BE2C (cell line): ENCODE measurements around the gene OPHN1.

ENCODE experiments used
- DNase-seq: peaks from one replicate; pipeline ENCODE4 v3.0.0-alpha.2; 2020
- H3K27me3 ChIP-seq: fragments of 250-450 bp; sonication (Bioruptor Pico); 2 replicates; pipeline ENCODE4 v1.5.1; 2020; ENCODE audit warnings: mild to moderate bottlenecking
- H3K36me3 ChIP-seq: fragments of 250-450 bp; sonication (Bioruptor Pico); 2 replicates; pipeline ENCODE4 v1.5.1; 2020; ENCODE audit warnings: mild to moderate bottlenecking
- H3K4me1 ChIP-seq: fragments of 250-450 bp; sonication (Bioruptor Pico); 2 replicates; pipeline ENCODE4 v1.5.1; 2020
- H3K4me3 ChIP-seq: 2 replicates; pipeline ENCODE4 v1.5.1; 2011; ENCODE audit warnings: low read depth, low read length
- H3K9me3 ChIP-seq: fragments of 250-450 bp; sonication (Bioruptor Pico); 2 replicates; pipeline ENCODE4 v1.5.1; 2020
- TF ChIP-seq, protein P1 (sequence below): IDR thresholded peaks from 2 replicates; pipeline ENCODE4 v1.5.1; 2012; ENCODE audit warnings: mild to moderate bottlenecking, low read depth, low read length

Gene OPHN1

GRCh38 chrX:68133181-68133580 lies 300.1 kb downstream of the OPHN1 start:
- Histone ChIP-seq H3K4me1 (no peaks in the 10 kb centered on the region), H3K36me3 (no peaks in the 10 kb centered on the region), H3K9me3 (no peaks in the 10 kb centered on the region), H3K4me3 (no peak overlapping the region), H3K27me3 (no peaks in the 10 kb centered on the region)
- TF ChIP-seq, protein P1, sequence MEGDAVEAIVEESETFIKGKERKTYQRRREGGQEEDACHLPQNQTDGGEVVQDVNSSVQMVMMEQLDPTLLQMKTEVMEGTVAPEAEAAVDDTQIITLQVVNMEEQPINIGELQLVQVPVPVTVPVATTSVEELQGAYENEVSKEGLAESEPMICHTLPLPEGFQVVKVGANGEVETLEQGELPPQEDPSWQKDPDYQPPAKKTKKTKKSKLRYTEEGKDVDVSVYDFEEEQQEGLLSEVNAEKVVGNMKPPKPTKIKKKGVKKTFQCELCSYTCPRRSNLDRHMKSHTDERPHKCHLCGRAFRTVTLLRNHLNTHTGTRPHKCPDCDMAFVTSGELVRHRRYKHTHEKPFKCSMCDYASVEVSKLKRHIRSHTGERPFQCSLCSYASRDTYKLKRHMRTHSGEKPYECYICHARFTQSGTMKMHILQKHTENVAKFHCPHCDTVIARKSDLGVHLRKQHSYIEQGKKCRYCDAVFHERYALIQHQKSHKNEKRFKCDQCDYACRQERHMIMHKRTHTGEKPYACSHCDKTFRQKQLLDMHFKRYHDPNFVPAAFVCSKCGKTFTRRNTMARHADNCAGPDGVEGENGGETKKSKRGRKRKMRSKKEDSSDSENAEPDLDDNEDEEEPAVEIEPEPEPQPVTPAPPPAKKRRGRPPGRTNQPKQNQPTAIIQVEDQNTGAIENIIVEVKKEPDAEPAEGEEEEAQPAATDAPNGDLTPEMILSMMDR = no peak
- no peak for DNase-seq

DNA sequence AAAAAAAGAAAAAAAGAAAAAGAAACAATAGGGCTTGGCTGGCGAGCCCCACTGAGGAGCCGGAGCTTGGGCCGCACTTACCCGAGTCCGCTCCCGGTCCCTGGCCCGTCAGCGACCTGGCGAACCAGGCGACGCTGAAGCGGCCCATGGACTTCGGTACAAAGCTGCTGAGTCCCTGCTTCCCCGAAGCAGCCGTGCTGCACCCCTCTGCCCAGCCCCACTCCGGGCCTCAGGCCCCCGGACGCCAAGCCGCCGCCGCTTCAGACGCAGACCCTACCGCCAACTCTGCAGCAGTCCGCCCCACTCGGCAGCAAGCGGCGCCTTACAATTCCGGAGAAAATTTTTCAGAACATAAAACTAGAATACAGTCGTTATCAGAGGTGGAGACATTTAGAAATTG lies 300.5 kb downstream of the OPHN1 start:
- Histone ChIP-seq H3K27me3 (no peaks in the 10 kb centered on the region), H3K4me3 (no peak overlapping the region), H3K36me3 (no peaks in the 10 kb centered on the region), H3K9me3 (no peaks in the 10 kb centered on the region), H3K4me1 (no peaks in the 10 kb centered on the region)
- DNase-seq = no peak
- TF ChIP-seq, protein P1 = no peak

- TF ChIP-seq, protein P1 = no peak
- no peak for DNase-seq
- no peak overlapping the region for H3K4me3 ChIP-seq
- H3K4me1 ChIP-seq = no peaks in the 10 kb centered on the region
- no peaks in the 10 kb centered on the region for H3K36me3 ChIP-seq
- no peaks in the 10 kb centered on the region for H3K27me3 ChIP-seq
- no peaks in the 10 kb centered on the region for H3K9me3 ChIP-seq
Observed at GRCh38 chrX:68121835-68122234, 311.5 kb downstream of the OPHN1 start.

DNA sequence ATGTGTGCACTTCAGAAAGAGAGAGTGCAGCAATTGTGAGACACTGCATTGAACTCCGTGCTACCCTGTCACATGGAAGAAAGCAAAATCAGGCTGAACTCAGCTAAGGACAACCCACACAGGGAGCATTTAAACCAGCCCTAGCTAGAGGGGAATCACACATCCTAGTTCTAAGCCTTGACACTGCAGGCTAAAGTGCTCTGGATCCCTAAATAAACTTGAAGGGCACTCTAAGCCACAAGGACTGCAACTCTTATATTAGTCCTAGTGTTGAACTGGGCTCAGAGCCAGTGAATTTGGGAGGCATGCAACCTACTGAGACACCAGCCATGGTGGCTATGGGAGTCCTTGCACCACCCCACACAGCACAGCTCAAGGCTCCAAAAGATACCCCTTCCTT lies 311.9 kb downstream of the OPHN1 start:
- no peak overlapping the region for H3K4me3 ChIP-seq
- no peaks in the 10 kb centered on the region for H3K4me1 ChIP-seq
- H3K9me3 ChIP-seq = no peaks in the 10 kb centered on the region
- DNase-seq = no peak
- TF ChIP-seq, protein P1 = no peak
- H3K27me3 ChIP-seq = no peaks in the 10 kb centered on the region
- H3K36me3 ChIP-seq = no peaks in the 10 kb centered on the region

DNA sequence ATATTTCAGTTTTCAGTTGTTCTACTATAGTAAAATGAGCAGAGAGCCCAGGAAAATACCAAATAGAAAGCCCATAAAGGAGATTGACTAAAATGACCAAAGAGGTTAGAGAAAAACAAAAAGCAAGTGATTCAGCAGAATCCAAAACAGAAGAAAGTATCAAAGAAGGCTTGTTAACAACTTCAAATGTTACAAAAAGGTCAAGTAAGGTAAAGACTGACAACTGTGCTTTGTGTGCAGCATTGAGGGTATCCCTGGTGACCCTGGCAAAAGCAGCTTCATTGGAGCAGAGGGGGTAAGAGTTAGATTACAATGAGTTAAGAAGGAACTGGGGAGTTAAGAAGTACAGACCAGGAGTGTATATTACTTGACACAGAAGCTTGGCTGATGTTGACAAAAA lies 317.9 kb downstream of the OPHN1 start:
- no peaks in the 10 kb centered on the region for H3K27me3 ChIP-seq
- no peaks in the 10 kb centered on the region for H3K9me3 ChIP-seq
- no peak overlapping the region for H3K4me3 ChIP-seq
- no peak for DNase-seq
- no peaks in the 10 kb centered on the region for H3K4me1 ChIP-seq
- no peaks in the 10 kb centered on the region for H3K36me3 ChIP-seq
- TF ChIP-seq, protein P1 = no peak

- TF ChIP-seq, protein P1 = no peak
- no peaks in the 10 kb centered on the region for H3K4me1 ChIP-seq
- DNase-seq = no peak
Observed at GRCh38 chrX:68114573-68115129, 318.6 kb downstream of the OPHN1 start.

More at GRCh38 chrX:68114573-68115129, 318.6 kb downstream of the OPHN1 start:
- H3K27me3 ChIP-seq = no peaks in the 10 kb centered on the region
- no peak overlapping the region for H3K4me3 ChIP-seq
- H3K36me3 ChIP-seq = no peaks in the 10 kb centered on the region
- no peaks in the 10 kb centered on the region for H3K9me3 ChIP-seq
